ENCODE measurements around the gene TP53. TPM values are rescaled to one million over a fixed set of nuclear protein-coding genes. Genes with fewer than 3 reads are reported as not detected.

TP53 gene
- total RNA-seq, 6 experiments from 2014 or later: 68.1 to 84.3 (median 75.4) TPM

DNA sequence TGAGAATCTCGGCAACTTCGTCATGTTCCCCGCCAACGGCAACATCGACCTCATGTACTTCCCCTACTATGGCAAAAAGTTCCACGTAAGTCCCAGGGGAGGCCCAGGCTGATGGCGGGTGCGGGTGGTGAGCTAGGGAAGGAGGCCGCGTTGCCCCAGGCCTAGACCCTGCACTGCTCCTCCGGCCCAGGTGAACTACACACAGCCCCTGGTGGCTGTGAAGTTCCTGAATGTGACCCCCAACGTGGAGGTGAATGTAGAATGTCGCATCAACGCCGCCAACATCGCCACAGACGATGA, 31.8 kb downstream of the TP53 start:
- 0 out of 2 replicates have a peak, but pooled peaks cover 4% of the 10 kb centered on the region for H3K36me3 Mint-ChIP-seq (ENCODE audit: low read depth)
- TF ChIP-seq, protein P1, sequence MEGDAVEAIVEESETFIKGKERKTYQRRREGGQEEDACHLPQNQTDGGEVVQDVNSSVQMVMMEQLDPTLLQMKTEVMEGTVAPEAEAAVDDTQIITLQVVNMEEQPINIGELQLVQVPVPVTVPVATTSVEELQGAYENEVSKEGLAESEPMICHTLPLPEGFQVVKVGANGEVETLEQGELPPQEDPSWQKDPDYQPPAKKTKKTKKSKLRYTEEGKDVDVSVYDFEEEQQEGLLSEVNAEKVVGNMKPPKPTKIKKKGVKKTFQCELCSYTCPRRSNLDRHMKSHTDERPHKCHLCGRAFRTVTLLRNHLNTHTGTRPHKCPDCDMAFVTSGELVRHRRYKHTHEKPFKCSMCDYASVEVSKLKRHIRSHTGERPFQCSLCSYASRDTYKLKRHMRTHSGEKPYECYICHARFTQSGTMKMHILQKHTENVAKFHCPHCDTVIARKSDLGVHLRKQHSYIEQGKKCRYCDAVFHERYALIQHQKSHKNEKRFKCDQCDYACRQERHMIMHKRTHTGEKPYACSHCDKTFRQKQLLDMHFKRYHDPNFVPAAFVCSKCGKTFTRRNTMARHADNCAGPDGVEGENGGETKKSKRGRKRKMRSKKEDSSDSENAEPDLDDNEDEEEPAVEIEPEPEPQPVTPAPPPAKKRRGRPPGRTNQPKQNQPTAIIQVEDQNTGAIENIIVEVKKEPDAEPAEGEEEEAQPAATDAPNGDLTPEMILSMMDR (IDR thresholded peaks at IDR 0.05): no peak
- no peak overlapping the region for H3K27ac Mint-ChIP-seq
- peaks cover 40% of the 10 kb centered on the region for H3K27me3 Mint-ChIP-seq (ENCODE audit: insufficient read depth)
- H3K4me3 Mint-ChIP-seq: no peak overlapping the region
- DNase-seq: no peak
- H3K9me3 Mint-ChIP-seq: no peaks in the 10 kb centered on the region
- peaks cover 3% of the 10 kb centered on the region for H3K4me1 Mint-ChIP-seq (ENCODE audit: low read depth)

DNA sequence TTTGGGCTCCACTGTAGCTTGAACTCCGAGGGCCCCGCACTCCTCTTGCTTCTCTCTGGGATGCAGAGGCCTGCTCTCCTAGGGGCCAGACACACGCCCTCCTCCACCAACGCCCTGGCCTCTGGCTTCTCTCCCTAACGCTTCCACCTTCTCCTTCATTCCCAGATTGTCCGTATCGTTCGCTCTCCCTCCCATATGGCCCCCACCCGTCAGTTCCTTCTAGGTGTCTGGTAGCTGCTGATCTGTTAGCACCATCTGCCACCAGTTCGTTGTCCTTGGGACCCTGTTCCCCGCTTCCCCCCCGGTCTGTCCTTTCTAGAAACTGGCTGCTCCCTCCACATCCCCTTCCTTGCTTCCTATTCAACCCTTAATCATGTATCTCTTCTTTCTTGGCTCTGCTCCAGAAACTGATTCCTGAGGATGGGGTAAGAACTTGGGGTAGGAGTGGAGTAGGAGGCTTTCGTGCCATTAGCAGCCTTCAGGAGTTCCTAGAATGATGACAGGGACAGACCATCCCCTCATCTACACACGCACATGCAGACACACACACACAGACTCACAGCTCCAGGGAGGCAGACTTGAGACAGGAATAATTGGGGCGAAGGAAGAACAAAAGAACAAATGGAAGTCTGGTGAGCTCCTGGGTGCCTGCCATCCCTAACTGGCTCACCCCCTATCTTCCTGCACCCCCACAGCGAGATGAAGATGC, 32.3 kb downstream of the TP53 start:
- H3K9me3 Mint-ChIP-seq: no peaks in the 10 kb centered on the region
- H3K27ac Mint-ChIP-seq: no peak overlapping the region
- 0 out of 2 replicates have a peak, but pooled peaks cover 4% of the 10 kb centered on the region for H3K36me3 Mint-ChIP-seq (ENCODE audit: low read depth)
- TF ChIP-seq, protein P1 (IDR thresholded peaks at IDR 0.05): no peak
- H3K4me1 Mint-ChIP-seq (ENCODE audit: low read depth): peaks cover 8% of the 10 kb centered on the region
- DNase-seq: peak; percentile 5
- H3K4me3 Mint-ChIP-seq: no peak overlapping the region
- H3K27me3 Mint-ChIP-seq (ENCODE audit: insufficient read depth): peaks cover 45% of the 10 kb centered on the region

DNA sequence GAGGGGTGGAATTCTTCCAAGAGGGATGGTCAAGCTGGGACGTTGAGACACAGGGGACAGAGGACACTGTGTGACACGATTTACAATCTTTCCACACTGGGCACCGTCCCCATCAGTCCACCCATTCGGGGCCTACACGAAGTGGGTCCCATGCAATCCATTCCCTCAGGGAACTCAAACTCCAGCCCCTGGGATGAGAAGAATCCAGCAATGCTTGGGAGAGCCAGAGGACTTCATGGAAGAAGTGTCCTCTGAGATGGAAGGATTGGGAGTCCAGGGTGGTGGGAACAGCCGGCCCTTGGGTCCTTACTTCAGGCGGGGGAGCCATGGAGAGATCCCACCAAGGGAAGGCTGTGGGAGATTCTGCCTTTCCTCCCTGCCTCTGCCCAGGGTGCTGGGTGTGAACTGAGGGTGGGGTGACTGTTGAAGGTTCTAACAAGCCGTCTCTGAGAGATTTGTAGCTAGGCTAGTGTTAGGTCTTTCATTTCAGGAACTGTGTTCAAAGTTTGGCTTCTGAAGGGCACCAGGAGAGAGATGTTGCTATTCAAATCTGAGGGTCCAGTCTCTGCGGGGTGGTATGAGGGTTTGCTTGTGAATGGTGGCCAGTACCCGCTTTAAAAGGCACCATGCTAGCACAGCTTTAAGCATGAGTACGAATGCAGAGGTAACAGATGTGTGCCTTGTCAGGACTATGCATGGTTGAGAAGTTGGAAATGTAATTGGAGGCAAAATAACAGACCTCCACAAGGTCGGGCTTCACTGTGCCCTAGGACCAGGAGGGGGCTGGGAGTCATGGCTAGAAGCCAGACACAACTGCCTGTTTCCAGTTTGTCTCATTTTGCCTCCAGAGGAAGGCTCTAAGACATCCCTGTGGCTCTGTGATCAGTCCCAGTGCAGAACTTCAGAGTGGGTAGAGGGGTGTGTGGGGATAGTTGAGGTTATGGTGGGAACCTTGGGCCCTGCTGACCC, 34.6 kb downstream of the TP53 start:
- no peak overlapping the region for H3K27ac Mint-ChIP-seq
- no peaks in the 10 kb centered on the region for H3K9me3 Mint-ChIP-seq
- H3K4me1 Mint-ChIP-seq (ENCODE audit: low read depth): peaks cover 10% of the 10 kb centered on the region
- no peak overlapping the region for H3K4me3 Mint-ChIP-seq
- peaks cover 52% of the 10 kb centered on the region for H3K27me3 Mint-ChIP-seq (ENCODE audit: insufficient read depth)
- H3K36me3 Mint-ChIP-seq (ENCODE audit: low read depth): no peaks in the 10 kb centered on the region
- TF ChIP-seq, protein P1 (IDR thresholded peaks at IDR 0.05): no peak
- DNase-seq: no peak

DNA sequence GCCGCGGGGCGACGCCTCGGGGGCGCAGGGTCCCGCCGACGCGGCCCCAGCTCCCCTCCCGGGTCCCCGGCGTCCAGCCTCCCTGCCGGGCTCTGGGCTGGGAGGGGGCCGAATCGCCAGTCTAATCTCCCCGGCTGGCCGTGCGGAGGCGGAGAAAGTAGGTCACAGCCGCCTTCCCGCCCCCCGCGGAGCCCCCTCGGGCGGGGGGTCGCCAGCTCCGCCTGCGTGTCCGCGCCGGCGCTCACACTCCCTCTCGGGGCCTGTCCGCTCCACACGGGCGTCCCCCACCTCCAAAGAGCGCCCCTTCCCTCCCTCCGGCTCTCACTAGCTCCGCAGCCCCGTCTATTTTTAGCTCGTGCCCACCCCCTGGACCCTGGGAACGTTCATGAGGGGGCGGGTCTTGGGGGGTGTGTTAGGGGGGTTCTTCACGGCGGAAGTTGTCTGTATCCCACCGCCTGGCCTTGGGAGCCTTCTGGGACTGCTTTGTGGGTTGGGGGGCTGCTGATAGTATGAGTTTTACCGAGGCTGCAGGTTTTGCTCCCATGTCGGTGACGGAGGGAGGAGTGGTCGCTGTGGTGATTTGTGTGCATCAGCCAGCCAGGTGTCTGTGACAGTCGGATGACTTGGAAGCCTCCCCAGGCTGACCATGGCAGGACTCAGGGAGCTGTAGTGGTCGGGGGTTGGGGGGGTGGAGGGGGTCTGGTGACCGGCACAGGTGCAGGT, 35.5 kb downstream of the TP53 start:
- no peak overlapping the region for H3K4me3 Mint-ChIP-seq
- peaks cover 10% of the 10 kb centered on the region for H3K4me1 Mint-ChIP-seq (ENCODE audit: low read depth)
- H3K27me3 Mint-ChIP-seq (ENCODE audit: insufficient read depth): peaks cover 56% of the 10 kb centered on the region

More for the DNA sequence above, 35.5 kb downstream of the TP53 start:
- no peak for DNase-seq
- Mint-ChIP-seq H3K9me3 (no peaks in the 10 kb centered on the region), H3K36me3 (ENCODE audit: low read depth) (no peaks in the 10 kb centered on the region), H3K27ac (no peak overlapping the region)
- TF ChIP-seq, protein P1 (IDR thresholded peaks at IDR 0.05): no peak
